ENCODE data around the gene SNX5.

The SNX5 gene

DNA sequence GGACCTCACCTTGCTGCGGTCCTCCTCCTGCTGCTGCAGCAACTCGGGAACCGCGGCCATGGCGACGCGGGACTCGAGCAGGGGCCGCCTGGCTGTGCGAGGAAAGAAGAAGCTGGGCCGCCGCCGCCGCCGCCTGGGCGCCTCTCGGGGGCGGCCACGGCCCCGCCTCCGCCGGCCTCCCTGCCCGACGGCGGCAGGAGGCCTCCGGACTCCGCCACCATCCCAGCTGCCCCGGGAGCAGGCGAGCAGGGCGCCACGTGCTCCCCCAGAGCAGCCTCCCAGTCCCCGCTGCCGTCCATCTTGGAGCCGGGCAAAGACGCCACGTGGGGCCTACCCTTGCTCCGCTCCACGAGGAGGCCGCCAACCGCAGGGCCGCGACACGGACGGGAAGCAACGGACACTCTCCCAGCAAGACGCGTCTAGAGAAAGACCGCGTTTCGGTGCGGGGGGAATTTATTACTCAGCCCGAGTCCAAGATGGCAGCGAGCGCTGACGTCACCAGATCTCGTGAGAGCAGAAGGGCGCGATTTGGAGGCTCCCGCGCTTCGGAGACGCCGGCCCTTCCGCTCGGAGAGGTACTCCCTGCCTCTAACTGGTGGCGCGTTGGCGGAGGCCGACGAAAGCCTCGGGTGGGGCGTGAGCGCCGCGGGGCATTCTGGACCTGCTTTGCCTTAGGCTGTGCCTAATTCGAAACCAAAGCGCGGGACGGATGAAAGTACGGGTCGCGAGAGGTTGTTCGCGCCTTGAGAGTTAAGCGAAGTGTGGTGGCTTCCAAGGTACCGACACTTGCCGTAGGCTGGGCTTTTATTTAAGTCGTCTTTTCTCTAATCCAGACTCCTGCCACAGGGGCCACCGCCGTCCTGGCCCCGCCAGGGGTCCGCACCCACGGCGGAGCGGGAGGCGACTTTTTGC, at the start of gene SNX5, which contains the start of gene MGME1:
Gene SNX5 (minus strand): TSS at position 429 of the 912 bp plus-strand sequence. CDS start 369 bp downstream, at position 60.
Gene MGME1 (plus strand): TSS at position 653 of the 912 bp plus-strand sequence. CDS start 842 bp downstream, outside the sequence.
- TF ChIP-seq L3MBTL2 (conservative IDR thresholded peaks at IDR 0.05) (peak; percentile 93), FOXK2 (IDR thresholded peaks at IDR 0.05) (no peak), ZNF384 (IDR thresholded peaks at IDR 0.05) (no peak), FOXM1 (IDR thresholded peaks at IDR 0.05; ENCODE audit: borderline replicate concordance) (peak; percentile 63; the same call in 1 of the 2 replicates), TARDBP (IDR thresholded peaks at IDR 0.05) (no peak), NFRKB (IDR thresholded peaks at IDR 0.05) (peak; percentile 96), FOXA1 (IDR thresholded peaks at IDR 0.05) (no peak), CTBP1 (IDR thresholded peaks at IDR 0.05; ENCODE audit: borderline replicate concordance) (peak; percentile 67), SP1 (IDR thresholded peaks at IDR 0.05) (peak; percentile 55; the same call in 1 of the 2 replicates), ELF4 (IDR thresholded peaks at IDR 0.05) (peak; percentile 89), SUZ12 (IDR thresholded peaks at IDR 0.05) (no peak), HDGF (IDR thresholded peaks at IDR 0.05; ENCODE audit: borderline replicate concordance) (no peak), BHLHE40 (IDR thresholded peaks at IDR 0.05; ENCODE audit: borderline replicate concordance) (no peak), ARNT (IDR thresholded peaks at IDR 0.05) (0 out of 2 replicates have a peak, but pooled peaks have one; percentile 43), LEF1 (IDR thresholded peaks at IDR 0.05; ENCODE audit: borderline replicate concordance) (peak; percentile 93)
- TF ChIP-seq, protein P1, sequence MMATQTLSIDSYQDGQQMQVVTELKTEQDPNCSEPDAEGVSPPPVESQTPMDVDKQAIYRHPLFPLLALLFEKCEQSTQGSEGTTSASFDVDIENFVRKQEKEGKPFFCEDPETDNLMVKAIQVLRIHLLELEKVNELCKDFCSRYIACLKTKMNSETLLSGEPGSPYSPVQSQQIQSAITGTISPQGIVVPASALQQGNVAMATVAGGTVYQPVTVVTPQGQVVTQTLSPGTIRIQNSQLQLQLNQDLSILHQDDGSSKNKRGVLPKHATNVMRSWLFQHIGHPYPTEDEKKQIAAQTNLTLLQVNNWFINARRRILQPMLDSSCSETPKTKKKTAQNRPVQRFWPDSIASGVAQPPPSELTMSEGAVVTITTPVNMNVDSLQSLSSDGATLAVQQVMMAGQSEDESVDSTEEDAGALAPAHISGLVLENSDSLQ (IDR thresholded peaks at IDR 0.05): peak; percentile 38
- ChIA-PET CTCF (no interaction called here), POLR2A (interaction anchor here (0.6 to 5.5 kb wide), 8 partner anchors 10 to 395 kb away, joined by 3 to 42 read pairs (median 4); no protein-coding TSS in a partner anchor)
- DNase-seq (ENCODE audit: extremely low spot score): peak; percentile 93

DNA sequence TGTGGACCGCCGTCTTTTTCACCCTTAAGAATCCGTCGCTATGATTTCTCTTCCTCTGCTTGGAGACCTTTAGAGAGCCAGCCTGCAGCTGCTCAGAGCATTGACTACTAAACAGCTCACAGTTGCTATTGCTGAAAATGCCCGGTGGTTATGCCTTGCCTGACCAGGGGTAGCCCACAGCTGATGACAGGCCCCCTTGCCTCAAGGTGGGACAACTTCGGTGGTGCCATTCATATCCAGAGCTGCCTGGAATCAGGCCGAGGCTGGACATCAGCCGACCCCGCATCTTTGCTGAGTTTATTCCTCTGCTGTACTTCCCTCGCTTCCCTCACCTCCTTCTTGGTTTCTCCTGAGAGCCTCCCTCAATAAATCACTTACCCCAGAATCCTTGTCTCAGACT, 49.5 kb upstream of the SNX5 start:
- POLR2A ChIA-PET: no interaction called here
- no peak for DNase-seq (ENCODE audit: extremely low spot score)
- TF ChIP-seq TARDBP (IDR thresholded peaks at IDR 0.05) (no peak), NFRKB (IDR thresholded peaks at IDR 0.05) (no peak), LEF1 (IDR thresholded peaks at IDR 0.05; ENCODE audit: borderline replicate concordance) (no peak), ZNF384 (IDR thresholded peaks at IDR 0.05) (no peak), FOXK2 (IDR thresholded peaks at IDR 0.05) (no peak), L3MBTL2 (conservative IDR thresholded peaks at IDR 0.05) (no peak), BHLHE40 (IDR thresholded peaks at IDR 0.05; ENCODE audit: borderline replicate concordance) (no peak), SUZ12 (IDR thresholded peaks at IDR 0.05) (no peak), HDGF (IDR thresholded peaks at IDR 0.05; ENCODE audit: borderline replicate concordance) (no peak), ARNT (IDR thresholded peaks at IDR 0.05) (no peak), CTBP1 (IDR thresholded peaks at IDR 0.05; ENCODE audit: borderline replicate concordance) (no peak), SP1 (IDR thresholded peaks at IDR 0.05) (no peak), ELF4 (IDR thresholded peaks at IDR 0.05) (no peak), FOXA1 (IDR thresholded peaks at IDR 0.05) (no peak), FOXM1 (IDR thresholded peaks at IDR 0.05; ENCODE audit: borderline replicate concordance) (no peak)
- TF ChIP-seq, protein P1 (IDR thresholded peaks at IDR 0.05): no peak
- CTCF ChIA-PET: no interaction called here

DNA sequence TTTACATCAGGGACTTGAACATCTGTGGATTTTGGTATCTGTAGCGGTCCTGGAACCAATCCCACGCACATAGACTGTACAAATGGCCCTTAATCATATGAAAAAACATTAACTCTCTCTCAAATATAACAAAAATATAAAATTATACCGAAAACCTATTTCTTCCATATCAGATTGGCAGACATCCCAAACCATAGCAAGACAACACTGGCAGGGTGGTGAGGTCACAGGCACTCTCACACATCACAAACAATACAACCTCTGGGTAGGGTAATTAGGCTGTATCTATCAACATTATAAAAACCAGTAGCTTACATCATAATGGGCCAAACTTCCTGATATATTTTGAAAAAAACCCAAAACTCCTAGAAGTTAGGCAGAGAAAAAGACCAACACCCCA, 48.2 kb upstream of the SNX5 start:
- no peak for DNase-seq (ENCODE audit: extremely low spot score)
- no peak for TF ChIP-seq FOXA1 (IDR thresholded peaks at IDR 0.05)
- TF ChIP-seq, protein P1 (IDR thresholded peaks at IDR 0.05): no peak
- ChIA-PET CTCF (interaction anchor here (1.0 kb wide), 1 partner anchor 9 kb away, joined by 3 read pairs; no protein-coding TSS in a partner anchor), POLR2A (no interaction called here)

DNA sequence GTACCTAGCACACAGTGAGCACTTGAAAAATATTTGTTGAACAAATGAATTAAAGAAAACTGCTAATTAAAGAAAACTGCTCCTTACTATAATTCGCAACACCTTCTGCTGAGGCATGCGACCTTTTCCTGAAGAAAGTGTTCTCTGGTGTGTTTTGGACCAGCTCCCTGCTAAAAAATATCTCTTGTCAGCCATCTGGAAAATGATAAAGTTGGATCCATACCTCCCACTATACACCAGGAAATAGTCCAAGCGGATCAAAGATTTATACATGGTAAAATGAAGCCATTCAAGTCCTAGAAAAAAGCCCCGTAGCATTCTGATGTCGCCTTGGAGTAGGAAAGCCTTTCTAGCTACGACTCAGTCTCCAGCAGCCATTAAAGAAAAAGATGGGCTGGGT, 45.8 kb upstream of the SNX5 start:
- no peak for TF ChIP-seq FOXK2 (IDR thresholded peaks at IDR 0.05)
- TF ChIP-seq ZNF384 (IDR thresholded peaks at IDR 0.05): no peak
- TF ChIP-seq FOXA1 (IDR thresholded peaks at IDR 0.05): no peak
- TF ChIP-seq HDGF (IDR thresholded peaks at IDR 0.05; ENCODE audit: borderline replicate concordance): no peak
- no peak for TF ChIP-seq NFRKB (IDR thresholded peaks at IDR 0.05)
- no peak for TF ChIP-seq FOXM1 (IDR thresholded peaks at IDR 0.05; ENCODE audit: borderline replicate concordance)
- no peak for TF ChIP-seq SP1 (IDR thresholded peaks at IDR 0.05)
- no peak for TF ChIP-seq TARDBP (IDR thresholded peaks at IDR 0.05)
- no peak for TF ChIP-seq ELF4 (IDR thresholded peaks at IDR 0.05)
- TF ChIP-seq ARNT (IDR thresholded peaks at IDR 0.05): no peak
- no peak for TF ChIP-seq LEF1 (IDR thresholded peaks at IDR 0.05; ENCODE audit: borderline replicate concordance)
- no peak for TF ChIP-seq SUZ12 (IDR thresholded peaks at IDR 0.05)
- TF ChIP-seq, protein P1 (IDR thresholded peaks at IDR 0.05): no peak
- no peak for TF ChIP-seq L3MBTL2 (conservative IDR thresholded peaks at IDR 0.05)
- TF ChIP-seq CTBP1 (IDR thresholded peaks at IDR 0.05; ENCODE audit: borderline replicate concordance): no peak
- ChIA-PET CTCF (interaction anchor here (0.6 kb wide), 1 partner anchor 1090 kb away, joined by 3 read pairs; no protein-coding TSS in a partner anchor), POLR2A (no interaction called here)
- no peak for DNase-seq (ENCODE audit: extremely low spot score)

DNA sequence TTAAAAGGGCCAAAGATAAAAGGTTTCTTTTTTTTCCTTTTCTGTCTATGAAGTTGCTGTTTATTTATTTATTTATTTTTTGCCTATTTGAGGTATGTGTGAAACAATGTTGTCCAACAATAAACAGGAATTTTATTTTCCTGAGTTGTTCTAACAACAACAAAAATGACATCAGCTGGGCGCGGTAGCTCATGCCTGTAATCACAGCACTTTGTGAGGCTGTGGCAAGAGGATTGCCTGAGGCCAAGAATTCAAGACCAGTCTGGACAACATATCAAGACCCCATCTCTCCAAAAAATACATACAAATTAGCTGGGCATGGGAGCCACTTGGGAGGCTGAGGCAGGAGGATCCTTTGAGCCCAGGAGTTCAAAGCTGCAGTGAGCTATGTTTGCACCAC, 44.3 kb upstream of the SNX5 start:
- ChIA-PET POLR2A (no interaction called here), CTCF (no interaction called here)

More for the DNA sequence above, 44.3 kb upstream of the SNX5 start:
- TF ChIP-seq L3MBTL2 (conservative IDR thresholded peaks at IDR 0.05): no peak
- no peak for TF ChIP-seq CTBP1 (IDR thresholded peaks at IDR 0.05; ENCODE audit: borderline replicate concordance)
- no peak for TF ChIP-seq NFRKB (IDR thresholded peaks at IDR 0.05)
- TF ChIP-seq, protein P1 (IDR thresholded peaks at IDR 0.05): no peak
- no peak for TF ChIP-seq HDGF (IDR thresholded peaks at IDR 0.05; ENCODE audit: borderline replicate concordance)
- no peak for TF ChIP-seq FOXM1 (IDR thresholded peaks at IDR 0.05; ENCODE audit: borderline replicate concordance)
- TF ChIP-seq FOXK2 (IDR thresholded peaks at IDR 0.05): no peak
- TF ChIP-seq TARDBP (IDR thresholded peaks at IDR 0.05): no peak
- no peak for TF ChIP-seq SP1 (IDR thresholded peaks at IDR 0.05)
- no peak for TF ChIP-seq ELF4 (IDR thresholded peaks at IDR 0.05)
- no peak for TF ChIP-seq SUZ12 (IDR thresholded peaks at IDR 0.05)
- no peak for TF ChIP-seq BHLHE40 (IDR thresholded peaks at IDR 0.05; ENCODE audit: borderline replicate concordance)
- TF ChIP-seq ARNT (IDR thresholded peaks at IDR 0.05): no peak
- no peak for TF ChIP-seq FOXA1 (IDR thresholded peaks at IDR 0.05)
- no peak for TF ChIP-seq LEF1 (IDR thresholded peaks at IDR 0.05; ENCODE audit: borderline replicate concordance)
- TF ChIP-seq ZNF384 (IDR thresholded peaks at IDR 0.05): no peak
- DNase-seq (ENCODE audit: extremely low spot score): no peak
